ENCODE data around the gene TICAM2.

DNA sequence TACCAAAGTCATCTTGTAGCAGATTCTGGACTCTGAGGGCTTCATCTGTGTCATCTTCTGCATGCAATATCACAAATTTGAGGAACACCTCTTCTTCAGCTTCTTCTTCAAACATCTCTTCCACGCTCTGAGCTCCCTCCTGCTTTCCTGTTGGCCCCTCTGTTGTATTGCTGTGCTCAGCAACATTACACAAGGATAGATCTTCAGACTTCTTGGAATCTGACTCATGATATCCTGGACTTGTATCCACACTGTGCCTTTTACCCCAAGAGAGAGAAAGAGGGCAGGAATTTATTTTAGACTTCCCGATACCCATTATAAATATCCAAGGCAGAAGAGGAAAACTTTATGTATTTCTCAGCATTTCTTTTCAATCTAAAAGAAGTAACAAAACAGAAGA is 21.3 kb downstream of the TICAM2 start:
- TF ChIP-seq, protein P1, sequence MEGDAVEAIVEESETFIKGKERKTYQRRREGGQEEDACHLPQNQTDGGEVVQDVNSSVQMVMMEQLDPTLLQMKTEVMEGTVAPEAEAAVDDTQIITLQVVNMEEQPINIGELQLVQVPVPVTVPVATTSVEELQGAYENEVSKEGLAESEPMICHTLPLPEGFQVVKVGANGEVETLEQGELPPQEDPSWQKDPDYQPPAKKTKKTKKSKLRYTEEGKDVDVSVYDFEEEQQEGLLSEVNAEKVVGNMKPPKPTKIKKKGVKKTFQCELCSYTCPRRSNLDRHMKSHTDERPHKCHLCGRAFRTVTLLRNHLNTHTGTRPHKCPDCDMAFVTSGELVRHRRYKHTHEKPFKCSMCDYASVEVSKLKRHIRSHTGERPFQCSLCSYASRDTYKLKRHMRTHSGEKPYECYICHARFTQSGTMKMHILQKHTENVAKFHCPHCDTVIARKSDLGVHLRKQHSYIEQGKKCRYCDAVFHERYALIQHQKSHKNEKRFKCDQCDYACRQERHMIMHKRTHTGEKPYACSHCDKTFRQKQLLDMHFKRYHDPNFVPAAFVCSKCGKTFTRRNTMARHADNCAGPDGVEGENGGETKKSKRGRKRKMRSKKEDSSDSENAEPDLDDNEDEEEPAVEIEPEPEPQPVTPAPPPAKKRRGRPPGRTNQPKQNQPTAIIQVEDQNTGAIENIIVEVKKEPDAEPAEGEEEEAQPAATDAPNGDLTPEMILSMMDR (IDR thresholded peaks at IDR 0.05 in 2 of 3, conservative IDR thresholded peaks at IDR 0.05 in 1 of 3; ENCODE audit: control insufficient read depth in 2 of 3, extremely low read depth in 1 of 3, insufficient read depth in 1 of 3, low read depth in 3 of 3, low read length in 3 of 3), result no peak
- no peak for TF ChIP-seq ATF2 (IDR thresholded peaks at IDR 0.05; ENCODE audit: low read length)
- no peak for TF ChIP-seq EP300 (IDR thresholded peaks at IDR 0.05; ENCODE audit: borderline replicate concordance in 1 of 2, control insufficient read depth in 1 of 2, low read depth in 2 of 2, low read length in 2 of 2)
- no peak for TF ChIP-seq BCL3 (IDR thresholded peaks at IDR 0.05; ENCODE audit: borderline replicate concordance, insufficient read depth, low read depth, low read length, poor library complexity, severe bottlenecking)
- no peak for TF ChIP-seq POLR2A (IDR thresholded peaks at IDR 0.05; ENCODE audit: low read depth, low read length)
- TF ChIP-seq EZH2 (IDR thresholded peaks at IDR 0.05; ENCODE audit: borderline replicate concordance, control insufficient read depth, low read depth, low read length), result no peak
- no peak for TF ChIP-seq TAF1 (IDR thresholded peaks at IDR 0.05; ENCODE audit: borderline replicate concordance, low read depth, low read length)
- TF ChIP-seq, protein P2, sequence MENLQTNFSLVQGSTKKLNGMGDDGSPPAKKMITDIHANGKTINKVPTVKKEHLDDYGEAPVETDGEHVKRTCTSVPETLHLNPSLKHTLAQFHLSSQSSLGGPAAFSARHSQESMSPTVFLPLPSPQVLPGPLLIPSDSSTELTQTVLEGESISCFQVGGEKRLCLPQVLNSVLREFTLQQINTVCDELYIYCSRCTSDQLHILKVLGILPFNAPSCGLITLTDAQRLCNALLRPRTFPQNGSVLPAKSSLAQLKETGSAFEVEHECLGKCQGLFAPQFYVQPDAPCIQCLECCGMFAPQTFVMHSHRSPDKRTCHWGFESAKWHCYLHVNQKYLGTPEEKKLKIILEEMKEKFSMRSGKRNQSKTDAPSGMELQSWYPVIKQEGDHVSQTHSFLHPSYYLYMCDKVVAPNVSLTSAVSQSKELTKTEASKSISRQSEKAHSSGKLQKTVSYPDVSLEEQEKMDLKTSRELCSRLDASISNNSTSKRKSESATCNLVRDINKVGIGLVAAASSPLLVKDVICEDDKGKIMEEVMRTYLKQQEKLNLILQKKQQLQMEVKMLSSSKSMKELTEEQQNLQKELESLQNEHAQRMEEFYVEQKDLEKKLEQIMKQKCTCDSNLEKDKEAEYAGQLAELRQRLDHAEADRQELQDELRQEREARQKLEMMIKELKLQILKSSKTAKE (IDR thresholded peaks at IDR 0.05; ENCODE audit: low read depth, poor library complexity, severe bottlenecking), result no peak
- no peak for TF ChIP-seq ESRRA (IDR thresholded peaks at IDR 0.05; ENCODE audit: low read length)
- no peak for TF ChIP-seq TARDBP (IDR thresholded peaks at IDR 0.05; ENCODE audit: borderline replicate concordance)
- TF ChIP-seq ZZZ3 (IDR thresholded peaks at IDR 0.05; ENCODE audit: control insufficient read depth, insufficient read length, low read depth), result no peak
- no peak for TF ChIP-seq RBBP5 (conservative IDR thresholded peaks at IDR 0.05)

Data from GM12878 (cell line).